RWPE1 (cell line): Measurements from ENCODE around the gene TEX22.

Experiments
- CTCF ChIA-PET: fragments of 350-600 bp; sonication (Branson Sonifier 250); formaldehyde crosslinking; extraction: SDS; loops from one replicate; lab custom pipeline; 2021; lab: Yijun Ruan, JAX
- POLR2A ChIA-PET: fragments of 400-600 bp; formaldehyde crosslinking; extraction: SDS; loops from one replicate; lab custom pipeline; 2020; ENCODE audit warnings: antibody characterized with exemption; ENCODE audit not compliant: low non-redundant PET; lab: Yijun Ruan, JAX
- DNase-seq: peaks from one replicate; pipeline ENCODE4 v3.0.0; 2012; ENCODE audit warnings: low spot score
- H3K27ac ChIP-seq: fragments of 450-650 bp; 2 replicates; pipeline ENCODE4 v1.5.1; 2017
- TF ChIP-seq, protein P1 (sequence below): fragments of 450-650 bp; conservative IDR thresholded peaks from 2 replicates; pipeline ENCODE4 v1.5.1; 2017; ENCODE audit warnings: low read depth, mild to moderate bottlenecking

Gene TEX22

DNA sequence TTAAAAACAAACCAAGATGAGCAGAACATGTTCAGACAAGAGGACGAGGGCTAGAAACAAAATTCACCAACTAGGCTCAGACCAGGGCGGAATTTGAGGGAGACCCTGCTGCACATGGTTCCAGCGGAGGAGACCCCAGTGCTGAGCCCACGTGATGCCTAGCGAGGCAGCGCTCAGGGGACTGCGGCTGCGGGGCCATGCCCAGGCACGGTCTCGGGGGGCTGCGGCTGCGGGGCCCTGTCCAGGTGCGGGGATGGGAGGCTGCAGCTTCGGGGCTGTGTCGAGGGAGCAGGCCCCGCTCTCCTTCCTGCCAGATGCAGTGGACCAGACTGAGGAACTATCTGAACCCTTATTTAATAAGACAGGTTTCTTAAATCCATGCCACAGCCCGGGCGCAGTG is 63.6 kb downstream of the TEX22 start:
- DNase-seq = no peak
- TF ChIP-seq, protein P1, sequence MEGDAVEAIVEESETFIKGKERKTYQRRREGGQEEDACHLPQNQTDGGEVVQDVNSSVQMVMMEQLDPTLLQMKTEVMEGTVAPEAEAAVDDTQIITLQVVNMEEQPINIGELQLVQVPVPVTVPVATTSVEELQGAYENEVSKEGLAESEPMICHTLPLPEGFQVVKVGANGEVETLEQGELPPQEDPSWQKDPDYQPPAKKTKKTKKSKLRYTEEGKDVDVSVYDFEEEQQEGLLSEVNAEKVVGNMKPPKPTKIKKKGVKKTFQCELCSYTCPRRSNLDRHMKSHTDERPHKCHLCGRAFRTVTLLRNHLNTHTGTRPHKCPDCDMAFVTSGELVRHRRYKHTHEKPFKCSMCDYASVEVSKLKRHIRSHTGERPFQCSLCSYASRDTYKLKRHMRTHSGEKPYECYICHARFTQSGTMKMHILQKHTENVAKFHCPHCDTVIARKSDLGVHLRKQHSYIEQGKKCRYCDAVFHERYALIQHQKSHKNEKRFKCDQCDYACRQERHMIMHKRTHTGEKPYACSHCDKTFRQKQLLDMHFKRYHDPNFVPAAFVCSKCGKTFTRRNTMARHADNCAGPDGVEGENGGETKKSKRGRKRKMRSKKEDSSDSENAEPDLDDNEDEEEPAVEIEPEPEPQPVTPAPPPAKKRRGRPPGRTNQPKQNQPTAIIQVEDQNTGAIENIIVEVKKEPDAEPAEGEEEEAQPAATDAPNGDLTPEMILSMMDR = no peak
- CTCF ChIA-PET = interaction anchor here (0.6 to 0.7 kb wide), 2 partner anchors 50 to 67 kb away, joined by 3 to 4 read pairs; no protein-coding TSS in a partner anchor
- peak overlapping the region; percentile 100 for H3K27ac ChIP-seq
- POLR2A ChIA-PET = no interaction called here
